PC-9 (cell line): ENCODE measurements around the gene PTK6. TPM values are rescaled to one million over a fixed set of nuclear protein-coding genes. Genes with fewer than 3 reads are reported as not detected.

Experiments used
- BruUV-seq: library from RNA; stranded (reverse); fragments of 400-500 nt; replicated peaks from 2 replicates; lab custom pipeline; 2021; lab: Mats Ljungman, UMichigan
- CTCF ChIA-PET: fragments of 300-600 bp; sonication (Branson Sonifier 250); formaldehyde crosslinking; loops from one replicate; lab custom pipeline; 2022; ENCODE audit warnings: antibody characterized with exemption; lab: Charles Lee
- POLR2A ChIA-PET: fragments of 300-600 bp; sonication (Branson Sonifier 250); formaldehyde crosslinking; loops from one replicate; lab custom pipeline; 2022; ENCODE audit warnings: antibody characterized with exemption; ENCODE audit not compliant: unreplicated experiment; lab: Charles Lee
- DNase-seq, 2 experiments: peaks; one replicate each; pipeline versions ENCODE4 v3.0.0 to v3.0.0-alpha.2; 2015 to 2022; ENCODE audit warnings: mixed read lengths in 1 of 2
- H2AFZ ChIP-seq: fragments of 200-600 bp; sonication (generic); 2 replicates; pipeline ENCODE4 v1.8.1; 2017; ENCODE audit warnings: antibody characterized with exemption
- H3F3A ChIP-seq: fragments of 200-600 bp; sonication (generic); 2 replicates; pipeline ENCODE4 v1.8.1; 2017; ENCODE audit warnings: antibody characterized with exemption, mild to moderate bottlenecking, low read depth; ENCODE audit not compliant: insufficient read depth
- H3K27ac ChIP-seq: fragments of 200-600 bp; sonication (generic); 2 replicates; pipeline ENCODE4 v1.6.1; 2016; ENCODE audit warnings: mixed run types
- H3K27me3 ChIP-seq: fragments of 200-600 bp; sonication (generic); 2 replicates; pipeline ENCODE4 v1.6.1; 2016; ENCODE audit warnings: low read depth, mixed run types; ENCODE audit not compliant: insufficient read depth
- H3K36me3 ChIP-seq: fragments of 200-600 bp; sonication (generic); 2 replicates; pipeline ENCODE4 v1.6.1; 2016; ENCODE audit warnings: low read depth, mixed run types
- H3K4me1 ChIP-seq: fragments of 200-600 bp; sonication (generic); replicated peaks from 2 replicates; pipeline ENCODE4 v1.6.1; 2016; ENCODE audit warnings: mixed run types; ENCODE audit not compliant: insufficient read depth
- H3K4me2 ChIP-seq: fragments of 200-600 bp; sonication (generic); 2 replicates; pipeline ENCODE4 v1.6.1; 2017; ENCODE audit warnings: mixed run types
- H3K4me3 ChIP-seq: fragments of 200-600 bp; sonication (generic); 2 replicates; pipeline ENCODE4 v1.6.1; 2016; ENCODE audit warnings: mixed run types
- H3K79me2 ChIP-seq: fragments of 200-600 bp; sonication (generic); 2 replicates; pipeline ENCODE4 v1.6.1; 2017; ENCODE audit warnings: low read depth, mixed run types
- H3K9me2 ChIP-seq: fragments of 200-600 bp; sonication (generic); 2 replicates; pipeline ENCODE4 v1.8.1; 2017; ENCODE audit warnings: mild to moderate bottlenecking; ENCODE audit not compliant: insufficient read depth
- H3K9me3 ChIP-seq: fragments of 200-600 bp; sonication (generic); 2 replicates; pipeline ENCODE4 v1.8.1; 2016; ENCODE audit warnings: low read depth; ENCODE audit not compliant: insufficient read depth
- H4K20me1 ChIP-seq: fragments of 200-600 bp; sonication (generic); 2 replicates; pipeline ENCODE4 v1.8.1; 2017; ENCODE audit not compliant: insufficient read depth
- CTCF ChIP-seq: fragments of 200-600 bp; sonication (generic); conservative IDR thresholded peaks from 2 replicates; pipeline ENCODE4 v1.6.1; 2017; ENCODE audit warnings: mixed run types, antibody characterized with exemption, mild to moderate bottlenecking, moderate library complexity
- EZH2 ChIP-seq: fragments of 200-600 bp; sonication (generic); IDR thresholded peaks from 2 replicates; pipeline ENCODE4 v1.8.0; 2017; ENCODE audit warnings: antibody characterized with exemption, low read depth
- intact Hi-C: fragments of 100-400 bp; cut with micrococcal nuclease; formaldehyde crosslinking; loops from one replicate; pipeline ENCODE4 v1.10.0; 2022; ENCODE audit not compliant: unreplicated experiment
- total RNA-seq: library from RNA; stranded (reverse); gene quantifications from 2 replicates; pipeline ENCODE4 v1.2.3, GENCODE V29; 2021

PTK6 gene
- total RNA-seq, 1 experiment from 2014 or later, result 12.9 TPM

- Histone ChIP-seq H3K9me3 (peaks cover 4% of the 10 kb centered on the region), H3F3A (peaks cover 11% of the 10 kb centered on the region), H3K4me2 (no peak overlapping the region), H3K79me2 (no peaks in the 10 kb centered on the region), H3K4me3 (no peak overlapping the region), H3K9me2 (no peaks in the 10 kb centered on the region), H2AFZ (no peak overlapping the region), H3K4me1 (no peaks in the 10 kb centered on the region), H4K20me1 (no peaks in the 10 kb centered on the region), H3K36me3 (no peaks in the 10 kb centered on the region), H3K27me3 (peaks cover 77% of the 10 kb centered on the region), H3K27ac (no peak overlapping the region)
- POLR2A ChIA-PET, result no interaction called here
- no peak for DNase-seq
- TF ChIP-seq EZH2 (no peak), CTCF (no peak)
- CTCF ChIA-PET, result no interaction called here
- BruUV-seq, result no TSS peak
- intact Hi-C loops, result no loop called here
These were observed 31.5 kb downstream of the PTK6 start for GRCh38 chr20:63505723-63506122.

DNA sequence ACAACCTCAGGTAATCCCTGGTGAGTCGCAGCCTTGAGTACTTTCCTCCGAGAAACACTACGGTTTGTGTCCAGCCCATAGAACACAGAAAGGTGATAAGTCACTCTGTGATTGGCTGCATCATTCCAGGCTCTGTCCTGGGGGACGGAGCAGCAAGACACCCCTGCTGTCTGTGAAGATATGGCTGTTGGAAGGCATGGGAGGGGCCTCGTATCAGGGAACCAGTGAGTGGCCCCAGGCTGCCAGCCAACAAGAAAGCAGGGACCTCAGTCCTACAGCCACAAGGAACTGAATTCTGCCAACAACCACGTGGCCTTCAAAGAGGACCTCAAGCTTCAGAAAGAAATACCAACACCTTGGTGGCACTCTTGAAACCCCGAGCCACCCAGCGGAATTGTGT is 31.9 kb downstream of the PTK6 start:
- intact Hi-C loops, result no loop called here
- Histone ChIP-seq H3K9me2 (no peaks in the 10 kb centered on the region), H3K4me3 (no peak overlapping the region), H3K27me3 (peaks cover 75% of the 10 kb centered on the region), H3K4me2 (no peak overlapping the region), H3K4me1 (no peaks in the 10 kb centered on the region), H3K79me2 (no peaks in the 10 kb centered on the region), H4K20me1 (no peaks in the 10 kb centered on the region), H3K9me3 (peaks cover 4% of the 10 kb centered on the region), H3K27ac (no peak overlapping the region), H2AFZ (no peak overlapping the region), H3K36me3 (no peaks in the 10 kb centered on the region), H3F3A (peaks cover 7% of the 10 kb centered on the region)
- ChIA-PET POLR2A (no interaction called here), CTCF (no interaction called here)
- DNase-seq, result no peak
- TF ChIP-seq EZH2 (no peak), CTCF (no peak)
- BruUV-seq, result no TSS peak

GRCh38 chr20:63504642-63505041 is 32.5 kb downstream of the PTK6 start:
- no peaks in the 10 kb centered on the region for H3K79me2 ChIP-seq
- H3K27ac ChIP-seq, result no peak overlapping the region
- peaks cover 75% of the 10 kb centered on the region for H3K27me3 ChIP-seq
- no TSS peak for BruUV-seq
- peaks cover 5% of the 10 kb centered on the region for H3F3A ChIP-seq
- ChIA-PET CTCF (no interaction called here), POLR2A (no interaction called here)
- no peaks in the 10 kb centered on the region for H3K36me3 ChIP-seq
- H3K9me2 ChIP-seq, result no peaks in the 10 kb centered on the region
- H4K20me1 ChIP-seq, result no peaks in the 10 kb centered on the region
- DNase-seq, result no peak
- H3K4me2 ChIP-seq, result no peak overlapping the region
- intact Hi-C loops, result no loop called here
- peaks cover 4% of the 10 kb centered on the region for H3K9me3 ChIP-seq
- TF ChIP-seq EZH2, result no peak
- no peak for TF ChIP-seq CTCF
- no peak overlapping the region for H2AFZ ChIP-seq
- H3K4me1 ChIP-seq, result no peaks in the 10 kb centered on the region
- H3K4me3 ChIP-seq, result no peak overlapping the region
